ENCODE data around the gene KLK14. TPM values are rescaled to one million over a fixed set of nuclear protein-coding genes. Genes with fewer than 3 reads are reported as not detected.

Gene KLK14, protein sequence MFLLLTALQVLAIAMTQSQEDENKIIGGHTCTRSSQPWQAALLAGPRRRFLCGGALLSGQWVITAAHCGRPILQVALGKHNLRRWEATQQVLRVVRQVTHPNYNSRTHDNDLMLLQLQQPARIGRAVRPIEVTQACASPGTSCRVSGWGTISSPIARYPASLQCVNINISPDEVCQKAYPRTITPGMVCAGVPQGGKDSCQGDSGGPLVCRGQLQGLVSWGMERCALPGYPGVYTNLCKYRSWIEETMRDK
- total RNA-seq: under 1 TPM; 0.61 to 0.76 TPM

DNA sequence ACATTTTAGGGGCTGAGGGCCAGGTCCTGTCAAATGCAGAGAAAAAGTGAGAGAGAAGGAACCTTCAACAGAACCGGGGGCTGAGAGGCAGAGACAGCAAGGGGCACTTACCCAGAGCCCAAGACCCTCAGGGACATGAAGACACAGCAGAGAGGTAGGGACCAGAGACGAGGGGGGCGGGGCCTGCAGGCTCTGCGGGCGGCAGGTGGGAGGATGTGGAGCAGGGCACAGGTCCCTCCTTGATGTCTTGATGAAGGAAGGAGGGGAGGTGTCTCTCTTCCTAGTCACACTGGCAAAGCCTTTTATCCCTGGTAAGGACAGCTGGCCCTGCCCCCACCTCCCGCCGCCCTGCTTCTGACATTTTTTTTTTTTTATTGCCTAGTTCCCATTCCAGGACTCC is at the start of gene KLK14:
TSS of gene KLK14 (minus strand) at position 277 of the 400 bp plus-strand sequence. CDS start at position 4, 273 bp downstream.
- POLR2A ChIA-PET: no interaction called here
- Mint-ChIP-seq H3K27ac (no peak within 1 kb of the TSS), H3K27me3 (peaks cover 6% of the 10 kb centered on the region), H3K4me3 (no peak within 1 kb of the TSS), H3K9me3 (no peaks in the 10 kb centered on the region), H3K36me3 (peaks cover 1% of the 10 kb centered on the region), H3K4me1 (ENCODE audit: low read depth) (no peaks in the 10 kb centered on the region)
- CTCF ChIA-PET: no interaction called here
- DNase-seq: no peak
- intact Hi-C loops (cut with micrococcal nuclease): no loop called here

DNA sequence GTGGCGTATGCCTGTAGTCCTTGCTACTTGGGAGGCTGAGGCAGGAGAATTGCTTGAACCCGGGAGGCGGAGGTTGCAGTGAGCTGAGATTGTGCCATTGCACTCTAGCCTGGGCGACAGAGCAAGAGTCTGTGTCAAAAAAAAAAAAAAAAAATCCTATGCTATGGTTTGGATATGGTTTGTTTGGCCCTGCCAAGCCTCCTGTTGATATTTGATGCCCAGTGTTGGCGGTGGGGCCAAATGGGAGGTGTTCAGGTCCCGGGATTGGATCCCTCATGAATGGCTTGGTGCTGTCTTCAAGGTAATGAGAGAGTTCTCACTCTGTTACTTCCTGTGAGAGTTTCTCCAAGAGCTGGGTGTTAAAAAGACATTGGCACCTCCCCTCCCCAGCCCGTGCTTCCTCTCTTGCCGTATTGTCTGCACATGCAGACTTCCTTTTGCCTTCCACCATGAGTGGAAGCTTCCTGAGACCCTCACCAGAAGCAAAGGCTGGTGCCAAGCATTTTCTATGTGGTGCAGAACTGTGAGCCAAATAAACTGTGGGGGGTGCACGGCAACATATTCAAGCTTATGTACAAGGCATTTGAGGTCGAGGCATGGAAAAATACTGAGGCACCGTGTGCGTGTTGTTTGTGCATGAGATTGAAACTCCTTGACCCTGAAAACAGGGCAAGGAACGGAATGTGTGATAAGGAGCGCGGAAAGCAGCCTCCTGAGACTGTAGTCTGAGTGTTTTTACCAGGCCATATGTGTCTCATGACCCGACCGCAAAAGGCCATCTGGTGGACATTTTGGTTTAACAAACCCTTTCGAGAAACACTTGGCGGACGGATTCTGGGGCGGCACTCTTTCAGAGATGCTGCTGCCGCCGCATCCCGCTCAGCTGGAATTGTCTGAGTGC is 49.3 kb upstream of the KLK14 start:
- no peak overlapping the region for H3K27ac Mint-ChIP-seq
- H3K4me3 Mint-ChIP-seq: no peak overlapping the region
- POLR2A ChIA-PET: no interaction called here
- H3K27me3 Mint-ChIP-seq: no peaks in the 10 kb centered on the region
- DNase-seq: peak; percentile 45
- peaks cover 53% of the 10 kb centered on the region for H3K4me1 Mint-ChIP-seq (ENCODE audit: low read depth)
- H3K36me3 Mint-ChIP-seq: peaks cover 2% of the 10 kb centered on the region
- intact Hi-C loops (cut with micrococcal nuclease): no loop called here
- peaks cover 4% of the 10 kb centered on the region for H3K9me3 Mint-ChIP-seq
- CTCF ChIA-PET: interaction anchor here (1.6 kb wide), 1 partner anchor 26 kb away, joined by 4 read pairs; no protein-coding TSS in a partner anchor

DNA sequence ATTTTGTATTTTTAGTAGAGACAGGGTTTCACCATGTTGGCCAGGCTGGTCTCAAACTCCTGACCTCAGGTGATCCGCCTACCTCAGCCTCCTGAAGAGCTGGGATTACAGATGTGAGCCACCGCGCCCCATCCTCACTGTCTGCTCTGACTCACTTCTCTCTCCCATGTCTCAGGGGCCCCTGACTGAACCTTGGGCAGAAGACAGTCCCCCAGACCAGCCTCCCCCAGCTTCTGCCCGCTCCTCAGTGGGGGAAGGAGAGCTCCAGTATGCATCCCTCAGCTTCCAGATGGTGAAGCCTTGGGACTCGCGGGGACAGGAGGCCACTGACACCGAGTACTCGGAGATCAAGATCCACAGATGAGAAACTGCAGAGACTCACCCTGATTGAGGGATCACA is 47.0 kb upstream of the KLK14 start:
- H3K4me3 Mint-ChIP-seq: no peak overlapping the region
- H3K27ac Mint-ChIP-seq: no peak overlapping the region
- no peaks in the 10 kb centered on the region for H3K9me3 Mint-ChIP-seq
- DNase-seq: no peak
- intact Hi-C loops (cut with micrococcal nuclease): loop anchor here (2.0 kb wide), 1 partner anchor 15 kb away; no protein-coding TSS in a partner anchor
- POLR2A ChIA-PET: no interaction called here
- peaks cover 55% of the 10 kb centered on the region for H3K4me1 Mint-ChIP-seq (ENCODE audit: low read depth)
- H3K27me3 Mint-ChIP-seq: no peaks in the 10 kb centered on the region
- CTCF ChIA-PET: interaction anchor here (1.7 kb wide), 1 partner anchor 33 kb away, joined by 3 read pairs; no protein-coding TSS in a partner anchor
- H3K36me3 Mint-ChIP-seq: peaks cover 2% of the 10 kb centered on the region

DNA sequence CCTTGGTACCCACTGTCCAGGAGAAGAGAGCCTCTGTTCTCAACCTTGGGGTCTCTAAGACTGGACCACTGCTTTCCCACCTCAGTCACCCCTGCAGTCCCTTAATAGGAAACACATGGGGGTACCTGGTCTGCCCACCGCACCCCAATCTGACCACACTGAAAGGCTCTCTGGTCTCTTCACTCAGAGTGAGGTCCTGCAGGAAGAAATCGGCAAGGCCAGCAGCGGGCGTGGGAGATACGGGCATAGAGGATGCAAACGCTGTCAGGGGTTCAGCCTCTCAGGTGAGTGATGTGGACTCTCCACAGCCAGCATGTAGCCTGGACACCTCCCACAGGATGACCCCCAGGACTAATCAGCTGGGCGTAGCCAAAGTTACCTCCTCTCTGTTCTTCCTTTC is 45.5 kb upstream of the KLK14 start:
- POLR2A ChIA-PET: interaction anchor here (2.0 kb wide), 1 partner anchor 14 kb away, joined by 6 read pairs; no protein-coding TSS in a partner anchor
- H3K9me3 Mint-ChIP-seq: no peaks in the 10 kb centered on the region
- peaks cover 69% of the 10 kb centered on the region for H3K4me1 Mint-ChIP-seq (ENCODE audit: low read depth)
- no peaks in the 10 kb centered on the region for H3K27me3 Mint-ChIP-seq
- H3K36me3 Mint-ChIP-seq: no peaks in the 10 kb centered on the region
- CTCF ChIA-PET: interaction anchor here (1.1 to 1.7 kb wide), 2 partner anchors 29 to 32 kb away, joined by 3 to 4 read pairs; no protein-coding TSS in a partner anchor
- no peak overlapping the region for H3K27ac Mint-ChIP-seq
- intact Hi-C loops (cut with micrococcal nuclease): loop anchor here (2.0 kb wide), 1 partner anchor 13 kb away; no protein-coding TSS in a partner anchor
- DNase-seq: no peak
- H3K4me3 Mint-ChIP-seq: no peak overlapping the region

DNA sequence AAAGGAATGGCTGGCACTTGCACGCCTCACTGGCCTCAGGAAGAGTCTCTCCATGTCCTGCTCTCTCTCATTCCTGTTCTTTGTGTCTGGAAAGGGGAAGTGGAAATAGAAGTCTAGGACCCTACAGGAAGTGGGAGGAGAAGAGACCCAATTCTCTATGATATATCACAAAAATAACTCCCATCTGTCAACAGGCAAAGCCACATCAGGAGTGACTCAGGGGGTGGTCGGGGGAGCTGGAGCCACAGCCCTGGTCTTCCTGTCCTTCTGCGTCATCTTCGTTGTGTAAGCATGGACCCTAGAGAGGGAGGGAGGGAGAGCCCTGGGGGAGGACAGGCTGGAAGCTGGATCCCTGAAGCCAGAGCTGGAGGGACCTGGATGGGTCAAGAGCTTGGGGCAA is 45.1 kb upstream of the KLK14 start:
- ChIA-PET CTCF (interaction anchor here (1.1 kb wide), 1 partner anchor 30 kb away, joined by 4 read pairs; no protein-coding TSS in a partner anchor), POLR2A (interaction anchor here (2.0 kb wide), 1 partner anchor 13 kb away, joined by 6 read pairs; no protein-coding TSS in a partner anchor)
- Mint-ChIP-seq H3K36me3 (no peaks in the 10 kb centered on the region), H3K9me3 (no peaks in the 10 kb centered on the region), H3K27me3 (no peaks in the 10 kb centered on the region), H3K4me3 (no peak overlapping the region), H3K27ac (no peak overlapping the region), H3K4me1 (ENCODE audit: low read depth) (peaks cover 74% of the 10 kb centered on the region)
- intact Hi-C loops (cut with micrococcal nuclease): loop anchor here (2.0 kb wide), 1 partner anchor 13 kb away; no protein-coding TSS in a partner anchor
- no peak for DNase-seq

DNA sequence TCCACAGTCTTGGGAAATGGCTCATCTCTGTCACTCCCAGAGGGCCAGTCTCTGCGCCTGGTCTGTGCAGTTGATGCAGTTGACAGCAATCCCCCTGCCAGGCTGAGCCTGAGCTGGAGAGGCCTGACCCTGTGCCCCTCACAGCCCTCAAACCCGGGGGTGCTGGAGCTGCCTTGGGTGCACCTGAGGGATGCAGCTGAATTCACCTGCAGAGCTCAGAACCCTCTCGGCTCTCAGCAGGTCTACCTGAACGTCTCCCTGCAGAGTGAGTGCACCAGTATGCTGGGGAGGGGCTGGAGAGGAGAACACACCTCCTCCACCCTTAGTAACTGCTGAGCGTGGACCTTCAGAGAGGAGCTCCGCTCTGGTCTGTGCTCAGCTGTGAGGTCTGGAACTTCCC is 44.3 kb upstream of the KLK14 start:
- Mint-ChIP-seq H3K27me3 (no peaks in the 10 kb centered on the region), H3K4me1 (ENCODE audit: low read depth) (peaks cover 73% of the 10 kb centered on the region), H3K9me3 (no peaks in the 10 kb centered on the region), H3K4me3 (no peak overlapping the region), H3K36me3 (no peaks in the 10 kb centered on the region), H3K27ac (no peak overlapping the region)
- POLR2A ChIA-PET: interaction anchor here (2.0 kb wide), 1 partner anchor 13 kb away, joined by 6 read pairs; no protein-coding TSS in a partner anchor
- no peak for DNase-seq
- CTCF ChIA-PET: interaction anchor here (0.7 to 1.1 kb wide), 3 partner anchors 8 to 30 kb away, joined by 3 to 4 read pairs (median 3); no protein-coding TSS in a partner anchor
- intact Hi-C loops (cut with micrococcal nuclease): no loop called here

DNA sequence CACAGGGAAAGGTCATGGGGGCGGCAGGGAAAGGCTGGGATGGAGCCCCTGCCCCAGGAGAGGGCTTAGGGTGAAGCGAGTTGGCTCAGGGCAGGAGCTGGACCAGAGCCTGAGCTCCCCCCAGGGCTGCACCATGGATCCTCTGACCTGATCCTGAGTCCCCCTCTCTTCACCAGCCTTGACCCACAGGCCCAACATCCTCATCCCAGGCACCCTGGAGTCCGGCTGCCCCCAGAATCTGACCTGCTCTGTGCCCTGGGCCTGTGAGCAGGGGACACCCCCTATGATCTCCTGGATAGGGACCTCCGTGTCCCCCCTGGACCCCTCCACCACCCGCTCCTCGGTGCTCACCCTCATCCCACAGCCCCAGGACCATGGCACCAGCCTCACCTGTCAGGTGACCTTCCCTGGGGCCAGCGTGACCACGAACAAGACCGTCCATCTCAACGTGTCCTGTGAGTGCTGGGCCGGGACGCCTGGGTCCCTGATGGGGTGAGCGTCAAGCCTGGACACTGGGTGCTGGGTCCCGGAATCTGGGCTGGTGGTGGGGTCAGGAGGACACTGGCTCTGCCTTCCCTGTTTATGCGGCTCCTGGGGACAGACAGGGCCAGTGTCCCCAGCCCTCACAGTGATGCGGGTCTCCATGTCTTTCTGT is 42.9 kb upstream of the KLK14 start:
- ChIA-PET POLR2A (no interaction called here), CTCF (no interaction called here)
- Mint-ChIP-seq H3K4me1 (ENCODE audit: low read depth) (peaks cover 69% of the 10 kb centered on the region), H3K4me3 (no peak overlapping the region), H3K27me3 (no peaks in the 10 kb centered on the region), H3K27ac (no peak overlapping the region), H3K36me3 (no peaks in the 10 kb centered on the region), H3K9me3 (no peaks in the 10 kb centered on the region)
- intact Hi-C loops (cut with micrococcal nuclease): no loop called here
- no peak for DNase-seq

DNA sequence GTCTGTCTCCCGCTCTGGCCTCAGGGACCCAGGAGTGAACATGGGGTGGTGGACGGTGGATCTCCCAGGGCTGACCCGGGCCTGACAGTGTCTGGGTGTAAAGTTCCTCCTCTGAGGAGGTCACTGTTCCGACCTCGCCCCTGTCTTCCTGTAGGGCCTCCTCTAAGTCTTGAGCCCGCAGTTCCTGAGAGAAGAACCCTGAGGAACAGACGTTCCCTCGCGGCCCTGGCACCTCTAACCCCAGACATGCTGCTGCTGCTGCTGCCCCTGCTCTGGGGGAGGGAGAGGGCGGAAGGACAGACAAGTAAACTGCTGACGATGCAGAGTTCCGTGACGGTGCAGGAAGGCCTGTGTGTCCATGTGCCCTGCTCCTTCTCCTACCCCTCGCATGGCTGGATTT is 42.0 kb upstream of the KLK14 start, which contains the start of gene SIGLEC9:
TSS of gene SIGLEC9 (plus strand) at position 178 of the 400 bp plus-strand sequence. CDS start at position 247, 69 bp downstream.
- ChIA-PET CTCF (no interaction called here), POLR2A (no interaction called here)
- peaks cover 65% of the 10 kb centered on the region for H3K4me1 Mint-ChIP-seq (ENCODE audit: low read depth)
- H3K4me3 Mint-ChIP-seq: no peak within 1 kb of the TSS
- H3K9me3 Mint-ChIP-seq: no peaks in the 10 kb centered on the region
- no peaks in the 10 kb centered on the region for H3K27me3 Mint-ChIP-seq
- peak within 1 kb of the TSS; percentile 77 for H3K27ac Mint-ChIP-seq
- H3K36me3 Mint-ChIP-seq: no peaks in the 10 kb centered on the region
- DNase-seq: no peak
- intact Hi-C loops (cut with micrococcal nuclease): no loop called here

DNA sequence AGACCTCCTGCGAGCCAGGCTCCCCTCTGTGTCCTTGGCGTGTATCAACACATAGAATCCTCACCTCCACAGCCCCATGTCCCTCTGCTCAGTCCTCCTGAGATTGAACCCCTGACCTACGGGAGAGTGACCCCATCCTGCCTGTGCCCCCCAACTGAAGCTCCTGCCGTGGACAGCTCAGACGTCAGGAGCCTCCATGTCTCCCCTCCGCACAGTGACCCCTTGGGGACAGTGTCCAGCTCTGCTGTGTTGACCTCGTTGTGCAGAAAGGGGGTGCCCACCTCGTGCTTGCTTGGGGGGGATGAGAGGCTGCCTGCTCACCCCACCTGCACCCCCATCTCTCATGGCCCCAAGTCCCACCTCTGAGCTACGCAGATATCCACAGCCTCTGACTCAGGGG is 41.5 kb upstream of the KLK14 start:
- Mint-ChIP-seq H3K4me3 (no peak overlapping the region), H3K36me3 (no peaks in the 10 kb centered on the region), H3K27me3 (no peaks in the 10 kb centered on the region), H3K27ac (peak overlapping the region; percentile 77), H3K9me3 (no peaks in the 10 kb centered on the region), H3K4me1 (ENCODE audit: low read depth) (peaks cover 62% of the 10 kb centered on the region)
- ChIA-PET POLR2A (no interaction called here), CTCF (interaction anchor here (1.1 kb wide), 1 partner anchor 34 kb away, joined by 3 read pairs; no protein-coding TSS in a partner anchor)
- DNase-seq: no peak
- intact Hi-C loops (cut with micrococcal nuclease): no loop called here

DNA sequence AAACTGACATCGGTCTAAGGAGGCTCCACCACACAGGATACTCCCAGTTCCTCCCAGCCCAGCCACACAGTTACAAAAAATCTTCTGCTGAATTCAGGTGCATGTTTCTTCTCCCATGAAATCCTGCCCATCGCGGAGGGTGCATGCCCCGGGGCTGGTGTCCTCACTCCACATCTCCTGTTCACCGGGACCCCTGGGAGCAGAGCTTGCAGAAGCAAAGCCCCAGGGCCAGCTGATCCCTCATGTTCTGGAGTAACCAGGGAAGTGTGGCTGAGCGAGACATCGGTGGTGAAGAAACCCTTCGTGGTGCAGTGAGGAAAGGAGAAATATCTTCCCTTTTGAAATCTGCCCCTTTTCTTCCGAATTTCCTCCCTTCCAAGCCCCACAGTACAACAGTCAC is 41.1 kb upstream of the KLK14 start:
- ChIA-PET POLR2A (no interaction called here), CTCF (interaction anchor here (1.1 kb wide), 1 partner anchor 34 kb away, joined by 3 read pairs; no protein-coding TSS in a partner anchor)
- no peak for DNase-seq
- H3K36me3 Mint-ChIP-seq: no peaks in the 10 kb centered on the region
- H3K27me3 Mint-ChIP-seq: no peaks in the 10 kb centered on the region
- no peak overlapping the region for H3K4me3 Mint-ChIP-seq
- intact Hi-C loops (cut with micrococcal nuclease): loop anchor here (1.0 kb wide), 1 partner anchor 10 kb away; no protein-coding TSS in a partner anchor
- H3K27ac Mint-ChIP-seq: peak overlapping the region; percentile 77
- no peaks in the 10 kb centered on the region for H3K9me3 Mint-ChIP-seq
- peaks cover 62% of the 10 kb centered on the region for H3K4me1 Mint-ChIP-seq (ENCODE audit: low read depth)

DNA sequence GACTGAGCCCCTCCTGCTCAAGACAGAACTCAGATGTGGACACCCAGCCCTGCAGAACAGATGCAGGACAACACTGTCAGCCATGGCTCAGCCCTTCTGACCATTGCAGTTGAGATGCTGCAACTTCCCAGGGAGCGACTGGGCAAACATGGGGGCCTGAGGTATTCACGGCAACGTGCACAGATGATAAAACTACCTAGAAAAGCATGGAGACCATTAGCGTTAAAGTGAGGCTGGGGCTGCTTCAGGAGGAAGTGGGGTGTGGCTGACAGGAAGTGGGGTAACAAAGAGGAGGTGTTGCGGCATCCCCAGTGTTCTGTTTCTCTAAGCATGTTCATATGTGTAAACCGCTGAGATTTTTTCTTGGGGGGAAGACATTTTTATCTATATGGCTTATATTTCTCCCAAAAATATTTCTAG is 40.7 kb upstream of the KLK14 start:
- intact Hi-C loops (cut with micrococcal nuclease): loop anchor here (1.0 kb wide), 1 partner anchor 9 kb away; no protein-coding TSS in a partner anchor
- CTCF ChIA-PET: interaction anchor here (1.1 kb wide), 1 partner anchor 35 kb away, joined by 3 read pairs; no protein-coding TSS in a partner anchor
- peak; percentile 69 for DNase-seq
- peak overlapping the region; percentile 77 for H3K27ac Mint-ChIP-seq
- H3K9me3 Mint-ChIP-seq: no peaks in the 10 kb centered on the region
- H3K4me3 Mint-ChIP-seq: peak overlapping the region; percentile 0
- H3K27me3 Mint-ChIP-seq: no peaks in the 10 kb centered on the region
- POLR2A ChIA-PET: no interaction called here
- peaks cover 58% of the 10 kb centered on the region for H3K4me1 Mint-ChIP-seq (ENCODE audit: low read depth)
- no peaks in the 10 kb centered on the region for H3K36me3 Mint-ChIP-seq
